Activated CD4-positive, alpha-beta T cell treated with anti-CD3 and anti-CD28 coated beads, Interleukin-2, Interleukin-4, amounts not matched to agents 100 ng/mL and 50 ng/mL, durations not matched to agents 16 hours and 8 hours (primary cell): ENCODE data around the gene GFRA1.

ENCODE experiments used
- DNase-seq: peaks from one replicate; pipeline ENCODE4 v3.0.0-alpha.2; 2020; ENCODE audit warnings: low spot score

The GFRA1 gene

GRCh38 chr10:116241085-116241484 is 31.9 kb downstream of the GFRA1 start:
- DNase-seq, result no peak

- DNase-seq, result no peak
Measured at GRCh38 chr10:116240157-116240950, 32.7 kb downstream of the GFRA1 start.

- no peak for DNase-seq
Measured at GRCh38 chr10:116239229-116239628, 33.8 kb downstream of the GFRA1 start.

GRCh38 chr10:116237970-116238369 is 35.0 kb downstream of the GFRA1 start:
- no peak for DNase-seq

- DNase-seq, result no peak
Measured at GRCh38 chr10:116237260-116237659, 35.7 kb downstream of the GFRA1 start.

- DNase-seq, result no peak
Measured at GRCh38 chr10:116233230-116233629, 39.8 kb downstream of the GFRA1 start.

- DNase-seq, result no peak
Measured at GRCh38 chr10:116232613-116233012, 40.4 kb downstream of the GFRA1 start.

- DNase-seq, result no peak
Measured at GRCh38 chr10:116226766-116227165, 46.2 kb downstream of the GFRA1 start.

- DNase-seq, result no peak
Measured at GRCh38 chr10:116226053-116226452, 47.0 kb downstream of the GFRA1 start.

- DNase-seq, result no peak
Measured at GRCh38 chr10:116223289-116223688, 49.7 kb downstream of the GFRA1 start.

- DNase-seq, result no peak
Measured at GRCh38 chr10:116221053-116221452, 52.0 kb downstream of the GFRA1 start.

- no peak for DNase-seq
Measured at GRCh38 chr10:116216676-116217075, 56.3 kb downstream of the GFRA1 start.

GRCh38 chr10:116215651-116216050 is 57.4 kb downstream of the GFRA1 start:
- no peak for DNase-seq

GRCh38 chr10:116211682-116212081 is 61.3 kb downstream of the GFRA1 start:
- DNase-seq, result no peak

GRCh38 chr10:116210588-116211346 is 62.2 kb downstream of the GFRA1 start:
- no peak for DNase-seq

GRCh38 chr10:116209781-116210180 is 63.2 kb downstream of the GFRA1 start:
- DNase-seq, result no peak

GRCh38 chr10:116208956-116209567 is 63.9 kb downstream of the GFRA1 start:
- no peak for DNase-seq

GRCh38 chr10:116207690-116208089 is 65.3 kb downstream of the GFRA1 start:
- DNase-seq, result no peak

GRCh38 chr10:116203661-116204060 is 69.3 kb downstream of the GFRA1 start:
- DNase-seq, result no peak

GRCh38 chr10:116201670-116202430 is 71.2 kb downstream of the GFRA1 start:
- DNase-seq, result no peak

- no peak for DNase-seq
Measured at GRCh38 chr10:116201011-116201410, 72.0 kb downstream of the GFRA1 start.

- DNase-seq, result no peak
Measured at GRCh38 chr10:116198676-116199035, 74.3 kb downstream of the GFRA1 start.
